Cardiac fibroblast (primary cell): ENCODE measurements around the gene CEP170B.
A peak's percentile ranks its signal among the peaks of the same experiment; 100 is the strongest.

Experiments used
- DNase-seq, 2 donors: peaks; one replicate each; pipeline versions ENCODE4 v3.0.0 to v3.0.0-alpha.2; 2010; ENCODE audit warnings: low read depth in 2 of 2
- H3K4me3 ChIP-seq, 2 donors: replicated peaks in 1 of 2; 1 replicate in 1 of 2; 2 replicates in 1 of 2; pipeline ENCODE4 v1.5.1; 2011; ENCODE audit warnings: low read depth in 2 of 2, low read length in 2 of 2, mild to moderate bottlenecking in 2 of 2, moderate library complexity in 1 of 2
- TF ChIP-seq, protein P1 (sequence below): IDR thresholded peaks from one replicate; pipeline ENCODE4 v1.5.1; 2011; ENCODE audit warnings: low read depth, mild to moderate bottlenecking, low read length, inconsistent platforms

CEP170B gene

GRCh38 chr14:104937161-104937560, 72.1 kb downstream of the CEP170B start:
- DNase-seq, result no peak
- H3K4me3 ChIP-seq, result no peak overlapping the region
- TF ChIP-seq, protein P1, sequence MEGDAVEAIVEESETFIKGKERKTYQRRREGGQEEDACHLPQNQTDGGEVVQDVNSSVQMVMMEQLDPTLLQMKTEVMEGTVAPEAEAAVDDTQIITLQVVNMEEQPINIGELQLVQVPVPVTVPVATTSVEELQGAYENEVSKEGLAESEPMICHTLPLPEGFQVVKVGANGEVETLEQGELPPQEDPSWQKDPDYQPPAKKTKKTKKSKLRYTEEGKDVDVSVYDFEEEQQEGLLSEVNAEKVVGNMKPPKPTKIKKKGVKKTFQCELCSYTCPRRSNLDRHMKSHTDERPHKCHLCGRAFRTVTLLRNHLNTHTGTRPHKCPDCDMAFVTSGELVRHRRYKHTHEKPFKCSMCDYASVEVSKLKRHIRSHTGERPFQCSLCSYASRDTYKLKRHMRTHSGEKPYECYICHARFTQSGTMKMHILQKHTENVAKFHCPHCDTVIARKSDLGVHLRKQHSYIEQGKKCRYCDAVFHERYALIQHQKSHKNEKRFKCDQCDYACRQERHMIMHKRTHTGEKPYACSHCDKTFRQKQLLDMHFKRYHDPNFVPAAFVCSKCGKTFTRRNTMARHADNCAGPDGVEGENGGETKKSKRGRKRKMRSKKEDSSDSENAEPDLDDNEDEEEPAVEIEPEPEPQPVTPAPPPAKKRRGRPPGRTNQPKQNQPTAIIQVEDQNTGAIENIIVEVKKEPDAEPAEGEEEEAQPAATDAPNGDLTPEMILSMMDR, result no peak

DNA sequence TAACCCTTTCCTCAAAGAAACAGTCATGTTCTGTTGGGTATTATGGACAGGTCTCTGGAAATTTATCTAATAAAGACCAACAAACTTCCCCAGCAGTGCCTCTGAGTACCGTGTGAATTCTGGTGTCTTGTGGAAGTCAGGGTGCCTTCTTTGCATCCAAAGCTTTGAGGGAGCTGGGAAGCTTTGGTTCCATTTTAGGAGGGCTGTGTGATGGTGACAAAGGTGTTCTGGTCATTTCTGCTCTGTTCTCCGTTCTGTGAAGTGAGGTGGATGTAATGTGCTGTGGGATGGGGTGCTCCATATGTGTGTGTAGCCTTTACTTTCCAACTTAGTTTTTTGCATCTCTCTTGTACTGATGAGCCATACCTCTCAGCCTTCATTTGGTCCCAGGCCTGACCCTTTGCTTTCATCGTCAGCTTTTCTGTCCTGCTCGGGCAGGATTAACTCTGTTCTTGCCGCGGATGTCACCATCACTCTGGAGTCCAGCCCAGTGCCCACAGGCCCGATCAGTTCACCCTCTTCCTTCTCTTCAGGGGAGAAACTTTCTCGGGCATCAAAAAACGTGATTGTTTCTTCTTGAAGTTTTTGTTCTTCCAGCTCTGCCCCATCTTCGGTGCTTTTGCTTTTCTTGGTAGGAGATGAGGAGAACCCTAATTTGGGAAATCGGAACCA, 72.8 kb downstream of the CEP170B start:
- TF ChIP-seq, protein P1, result no peak
- H3K4me3 ChIP-seq, result no peak overlapping the region
- no peak for DNase-seq

GRCh38 chr14:104938436-104938835, 73.4 kb downstream of the CEP170B start:
- no peak for DNase-seq
- H3K4me3 ChIP-seq, result no peak overlapping the region
- TF ChIP-seq, protein P1, result no peak

DNA sequence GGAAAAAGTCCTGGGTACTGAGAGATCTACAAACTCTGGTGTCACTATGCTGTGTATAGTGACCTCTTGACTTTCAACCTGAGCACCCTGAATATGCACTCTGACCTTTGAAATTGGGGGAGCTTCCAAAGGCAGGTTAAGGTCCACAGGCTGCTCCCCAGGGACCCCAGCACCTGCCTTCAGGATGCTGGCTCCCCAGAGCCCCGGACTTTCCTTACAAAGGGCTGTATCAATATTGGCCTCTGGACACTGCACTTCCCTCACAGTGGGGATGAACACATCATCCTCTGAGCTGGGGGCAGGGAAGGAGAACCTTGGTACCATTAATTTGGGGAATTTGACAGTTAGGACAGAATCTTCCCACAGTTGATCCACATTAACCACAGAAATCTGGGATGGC, 73.9 kb downstream of the CEP170B start:
- H3K4me3 ChIP-seq, result no peak overlapping the region
- DNase-seq, result no peak
- TF ChIP-seq, protein P1, result no peak

GRCh38 chr14:104939666-104940410, 74.8 kb downstream of the CEP170B start:
- DNase-seq, result no peak
- TF ChIP-seq, protein P1, result no peak
- no peak overlapping the region for H3K4me3 ChIP-seq

DNA sequence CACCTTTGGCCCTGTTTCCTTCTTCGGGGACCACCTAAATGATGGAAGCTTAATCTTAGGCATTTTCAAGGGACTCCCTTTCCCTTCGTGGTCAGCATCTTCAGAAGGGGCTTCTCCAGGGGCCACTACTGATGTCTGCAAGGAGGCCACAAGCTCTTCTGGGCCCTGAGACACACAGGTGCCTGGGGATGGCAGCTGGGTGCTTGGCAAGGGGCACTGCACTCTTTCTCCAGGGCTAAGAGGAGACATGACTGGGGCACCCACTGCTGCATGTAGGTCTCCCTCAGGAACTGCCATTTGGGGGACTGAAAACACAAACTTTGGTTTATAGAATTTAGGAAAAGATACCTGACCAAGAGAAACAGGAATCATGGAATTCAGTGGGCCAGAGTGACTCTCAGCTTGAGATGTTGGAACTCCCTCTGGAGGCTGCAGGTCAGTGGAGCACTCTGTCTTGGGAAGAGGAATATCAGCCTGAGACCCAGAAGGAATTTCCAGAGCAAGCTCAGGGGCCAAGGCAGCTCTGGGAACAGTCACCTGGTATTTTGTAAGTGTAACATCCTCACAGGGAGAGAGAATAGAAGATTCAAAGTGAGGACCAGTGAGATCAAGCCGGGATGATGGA, 75.6 kb downstream of the CEP170B start:
- peak in 1 of 2 donors; percentile 8 for DNase-seq
- H3K4me3 ChIP-seq, result no peak overlapping the region
- TF ChIP-seq, protein P1, result no peak
